ENCODE measurements around the gene PITPNB. TPM values are rescaled to one million over a fixed set of nuclear protein-coding genes. Genes with fewer than 3 reads are reported as not detected.

PITPNB gene
- total RNA-seq, 1 donor from 2014 or later: 66.6 TPM

DNA sequence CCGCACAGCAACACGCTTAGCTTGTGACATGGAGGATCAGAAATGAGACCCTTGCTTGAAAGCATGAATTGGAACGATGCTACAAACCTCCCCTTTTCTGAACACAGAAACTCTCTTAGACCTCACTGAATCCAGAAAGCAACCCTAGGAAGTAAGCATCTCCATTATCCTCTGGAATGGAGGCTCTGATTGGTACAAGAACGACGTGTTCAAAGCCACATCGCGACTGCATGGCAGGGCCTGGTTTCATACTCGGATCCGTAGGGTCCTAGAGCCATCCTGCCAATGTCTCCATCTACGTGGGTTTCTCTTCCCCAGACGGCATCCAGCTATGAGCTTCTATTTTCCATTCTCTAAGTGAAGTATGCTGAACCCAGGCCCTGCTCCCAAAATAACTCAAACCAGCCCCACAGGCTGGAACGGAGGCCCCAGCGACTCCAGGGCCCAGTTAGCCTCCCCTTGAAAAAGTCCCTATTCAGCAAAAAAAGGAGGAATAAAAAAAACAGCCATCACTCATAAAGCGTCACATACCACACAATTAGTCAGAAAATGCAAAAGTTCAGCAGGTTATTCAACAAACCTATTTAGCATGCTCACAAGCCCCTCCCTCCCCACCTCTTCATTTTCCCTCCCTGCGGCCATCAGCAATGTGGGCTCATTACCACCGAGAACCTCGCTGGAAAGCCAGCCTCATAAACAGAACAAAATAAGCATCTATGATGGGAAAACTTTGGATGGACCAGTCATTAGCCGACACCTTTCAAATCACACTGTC, 110.4 kb downstream of the PITPNB start:
- peaks cover 5% of the 10 kb centered on the region for H3K9me3 Mint-ChIP-seq (ENCODE audit: unreplicated experiment)
- no peak for DNase-seq
- peaks cover 6% of the 10 kb centered on the region for H3K4me1 Mint-ChIP-seq (ENCODE audit: low read depth, unreplicated experiment)
- peaks cover 10% of the 10 kb centered on the region for H3K27me3 Mint-ChIP-seq (ENCODE audit: unreplicated experiment)
- H3K4me3 Mint-ChIP-seq (ENCODE audit: unreplicated experiment): no peak overlapping the region
- H3K36me3 Mint-ChIP-seq (ENCODE audit: unreplicated experiment): no peaks in the 10 kb centered on the region
- H3K27ac Mint-ChIP-seq (ENCODE audit: unreplicated experiment): no peak overlapping the region
- TF ChIP-seq, protein P1, sequence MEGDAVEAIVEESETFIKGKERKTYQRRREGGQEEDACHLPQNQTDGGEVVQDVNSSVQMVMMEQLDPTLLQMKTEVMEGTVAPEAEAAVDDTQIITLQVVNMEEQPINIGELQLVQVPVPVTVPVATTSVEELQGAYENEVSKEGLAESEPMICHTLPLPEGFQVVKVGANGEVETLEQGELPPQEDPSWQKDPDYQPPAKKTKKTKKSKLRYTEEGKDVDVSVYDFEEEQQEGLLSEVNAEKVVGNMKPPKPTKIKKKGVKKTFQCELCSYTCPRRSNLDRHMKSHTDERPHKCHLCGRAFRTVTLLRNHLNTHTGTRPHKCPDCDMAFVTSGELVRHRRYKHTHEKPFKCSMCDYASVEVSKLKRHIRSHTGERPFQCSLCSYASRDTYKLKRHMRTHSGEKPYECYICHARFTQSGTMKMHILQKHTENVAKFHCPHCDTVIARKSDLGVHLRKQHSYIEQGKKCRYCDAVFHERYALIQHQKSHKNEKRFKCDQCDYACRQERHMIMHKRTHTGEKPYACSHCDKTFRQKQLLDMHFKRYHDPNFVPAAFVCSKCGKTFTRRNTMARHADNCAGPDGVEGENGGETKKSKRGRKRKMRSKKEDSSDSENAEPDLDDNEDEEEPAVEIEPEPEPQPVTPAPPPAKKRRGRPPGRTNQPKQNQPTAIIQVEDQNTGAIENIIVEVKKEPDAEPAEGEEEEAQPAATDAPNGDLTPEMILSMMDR (IDR thresholded peaks at IDR 0.05; ENCODE audit: partially characterized antibody, unreplicated experiment): no peak

DNA sequence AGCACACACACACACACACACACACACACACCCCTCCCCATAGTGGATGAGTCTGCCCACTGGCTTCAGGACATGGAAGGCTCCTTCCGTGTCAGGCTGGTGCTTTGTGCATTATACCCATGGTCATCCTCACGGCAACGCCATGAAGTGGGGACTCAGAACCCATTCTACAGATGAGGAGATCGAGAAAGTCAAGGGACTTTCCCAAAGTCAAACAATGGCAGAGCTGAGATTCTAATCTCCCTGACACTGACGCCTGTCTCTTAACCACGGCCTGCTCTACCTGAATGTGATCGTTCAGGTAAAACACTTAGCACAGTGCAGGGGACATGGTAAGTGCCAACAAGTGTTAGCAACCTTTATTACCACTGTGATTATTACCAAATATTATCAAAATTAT, 113.2 kb downstream of the PITPNB start:
- peaks cover 17% of the 10 kb centered on the region for H3K27me3 Mint-ChIP-seq (ENCODE audit: unreplicated experiment)
- H3K9me3 Mint-ChIP-seq (ENCODE audit: unreplicated experiment): peaks cover 5% of the 10 kb centered on the region
- no peaks in the 10 kb centered on the region for H3K36me3 Mint-ChIP-seq (ENCODE audit: unreplicated experiment)
- no peak overlapping the region for H3K27ac Mint-ChIP-seq (ENCODE audit: unreplicated experiment)
- TF ChIP-seq, protein P1 (IDR thresholded peaks at IDR 0.05; ENCODE audit: partially characterized antibody, unreplicated experiment): no peak
- H3K4me1 Mint-ChIP-seq (ENCODE audit: low read depth, unreplicated experiment): peaks cover 9% of the 10 kb centered on the region
- no peak for DNase-seq
- H3K4me3 Mint-ChIP-seq (ENCODE audit: unreplicated experiment): no peak overlapping the region

- TF ChIP-seq, protein P1 (IDR thresholded peaks at IDR 0.05; ENCODE audit: partially characterized antibody, unreplicated experiment): peak; percentile 72
- no peak overlapping the region for H3K27ac Mint-ChIP-seq (ENCODE audit: unreplicated experiment)
- peaks cover 5% of the 10 kb centered on the region for H3K9me3 Mint-ChIP-seq (ENCODE audit: unreplicated experiment)
- H3K4me3 Mint-ChIP-seq (ENCODE audit: unreplicated experiment): no peak overlapping the region
- no peaks in the 10 kb centered on the region for H3K36me3 Mint-ChIP-seq (ENCODE audit: unreplicated experiment)
- peak; percentile 81 for DNase-seq
- H3K4me1 Mint-ChIP-seq (ENCODE audit: low read depth, unreplicated experiment): peaks cover 9% of the 10 kb centered on the region
- H3K27me3 Mint-ChIP-seq (ENCODE audit: unreplicated experiment): peaks cover 17% of the 10 kb centered on the region
Measured at GRCh38 chr22:27804470-27805297, 114.4 kb downstream of the PITPNB start.

DNA sequence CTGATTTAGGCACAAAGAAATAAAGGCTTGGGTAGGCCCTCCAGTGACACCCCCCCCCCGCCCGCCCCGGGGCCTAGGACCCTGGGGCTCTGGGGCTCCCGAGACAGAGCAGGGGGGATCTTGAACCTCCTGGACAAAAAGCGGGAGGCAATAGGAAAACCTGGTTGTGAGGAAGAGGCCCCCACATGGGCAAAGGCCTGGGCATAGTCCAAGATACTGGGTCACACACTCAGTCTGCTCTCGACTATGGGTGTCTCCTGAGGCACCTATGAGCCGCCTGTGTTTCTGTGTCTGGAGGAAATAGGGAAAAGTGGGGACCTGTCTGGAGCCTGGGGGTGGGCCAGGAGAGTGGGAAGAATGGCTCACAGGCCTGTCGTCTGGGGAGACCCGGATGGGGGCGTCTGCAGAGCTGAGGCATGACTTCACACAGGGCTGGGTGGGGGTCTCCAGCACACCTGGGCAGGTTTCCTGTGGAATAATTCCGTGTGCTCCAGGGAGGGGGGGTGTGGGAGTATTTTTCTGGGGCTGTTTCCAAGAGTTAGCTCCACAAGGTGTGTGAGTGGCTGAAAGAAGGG, 115.1 kb downstream of the PITPNB start:
- TF ChIP-seq, protein P1 (IDR thresholded peaks at IDR 0.05; ENCODE audit: partially characterized antibody, unreplicated experiment): no peak
- no peaks in the 10 kb centered on the region for H3K36me3 Mint-ChIP-seq (ENCODE audit: unreplicated experiment)
- H3K4me3 Mint-ChIP-seq (ENCODE audit: unreplicated experiment): no peak overlapping the region
- H3K27ac Mint-ChIP-seq (ENCODE audit: unreplicated experiment): no peak overlapping the region
- no peak for DNase-seq
- peaks cover 19% of the 10 kb centered on the region for H3K27me3 Mint-ChIP-seq (ENCODE audit: unreplicated experiment)
- H3K9me3 Mint-ChIP-seq (ENCODE audit: unreplicated experiment): peaks cover 5% of the 10 kb centered on the region
- peaks cover 7% of the 10 kb centered on the region for H3K4me1 Mint-ChIP-seq (ENCODE audit: low read depth, unreplicated experiment)

Data from glutamatergic neuron (in vitro differentiated cells).